Measurements from ENCODE around the gene MAN1A2. TPM values are rescaled to one million over a fixed set of nuclear protein-coding genes. Genes with fewer than 3 reads are reported as not detected.
A peak's percentile ranks its signal among the peaks of the same experiment; 100 is the strongest.

Gene MAN1A2
- polyA plus RNA-seq, 1 donor from 2014 or later, result 25.0 TPM

- H3K9ac ChIP-seq (ENCODE audit: low read length), result no peak overlapping the region
- H3K36me3 ChIP-seq (ENCODE audit: insufficient read depth, low read length), result no peaks in the 10 kb centered on the region
- no peak overlapping the region for H3K27ac ChIP-seq (ENCODE audit: low read length)
- no peaks in the 10 kb centered on the region for H3K9me2 ChIP-seq (ENCODE audit: insufficient read depth, low read length)
- H3K27me3 ChIP-seq (ENCODE audit: insufficient read depth, low read depth, low read length), result no peaks in the 10 kb centered on the region
- peaks cover 5% of the 10 kb centered on the region for H3F3A ChIP-seq (ENCODE audit: insufficient read depth, low read length, poor library complexity, severe bottlenecking)
- TF ChIP-seq RAD21 (conservative IDR thresholded peaks at IDR 0.05), result no peak
- peaks cover 18% of the 10 kb centered on the region for H3K79me2 ChIP-seq (replicated peaks; ENCODE audit: insufficient read depth, low read length)
- H3K4me3 ChIP-seq (ENCODE audit: low read length), result no peak overlapping the region
- no peaks in the 10 kb centered on the region for H4K20me1 ChIP-seq (ENCODE audit: insufficient read depth)
- no peak overlapping the region for H2AFZ ChIP-seq (ENCODE audit: low read depth, low read length)
- no peak overlapping the region for H3K4me2 ChIP-seq (ENCODE audit: low read length)
- no peaks in the 10 kb centered on the region for H3K9me3 ChIP-seq (ENCODE audit: low read length)
Measured at GRCh38 chr1:117364240-117364639, 3.0 kb upstream of the MAN1A2 start.

- Histone ChIP-seq H3K27ac (ENCODE audit: low read length) (peak overlapping the region; percentile 86), H3K27me3 (ENCODE audit: insufficient read depth, low read depth, low read length) (no peaks in the 10 kb centered on the region), H3K9ac (ENCODE audit: low read length) (peak overlapping the region; percentile 83), H3K4me3 (ENCODE audit: low read length) (peak overlapping the region; percentile 79), H3K79me2 (replicated peaks; ENCODE audit: insufficient read depth, low read length) (peaks cover 31% of the 10 kb centered on the region), H3K4me2 (ENCODE audit: low read length) (peak overlapping the region; percentile 60), H4K20me1 (ENCODE audit: insufficient read depth) (no peaks in the 10 kb centered on the region), H3K36me3 (ENCODE audit: insufficient read depth, low read length) (no peaks in the 10 kb centered on the region), H3K9me3 (ENCODE audit: low read length) (no peaks in the 10 kb centered on the region), H3F3A (ENCODE audit: insufficient read depth, low read length, poor library complexity, severe bottlenecking) (peaks cover 5% of the 10 kb centered on the region), H3K9me2 (ENCODE audit: insufficient read depth, low read length) (no peaks in the 10 kb centered on the region), H2AFZ (ENCODE audit: low read depth, low read length) (peak overlapping the region; percentile 96)
- TF ChIP-seq EP300 (conservative IDR thresholded peaks at IDR 0.05; ENCODE audit: poor library complexity, severe bottlenecking) (no peak), TAF1 (IDR thresholded peaks at IDR 0.05; ENCODE audit: low read depth) (no peak), MXI1 (conservative IDR thresholded peaks at IDR 0.05; ENCODE audit: poor library complexity, severe bottlenecking) (no peak)
Measured at GRCh38 chr1:117365350-117366176, 1.7 kb upstream of the MAN1A2 start.

DNA sequence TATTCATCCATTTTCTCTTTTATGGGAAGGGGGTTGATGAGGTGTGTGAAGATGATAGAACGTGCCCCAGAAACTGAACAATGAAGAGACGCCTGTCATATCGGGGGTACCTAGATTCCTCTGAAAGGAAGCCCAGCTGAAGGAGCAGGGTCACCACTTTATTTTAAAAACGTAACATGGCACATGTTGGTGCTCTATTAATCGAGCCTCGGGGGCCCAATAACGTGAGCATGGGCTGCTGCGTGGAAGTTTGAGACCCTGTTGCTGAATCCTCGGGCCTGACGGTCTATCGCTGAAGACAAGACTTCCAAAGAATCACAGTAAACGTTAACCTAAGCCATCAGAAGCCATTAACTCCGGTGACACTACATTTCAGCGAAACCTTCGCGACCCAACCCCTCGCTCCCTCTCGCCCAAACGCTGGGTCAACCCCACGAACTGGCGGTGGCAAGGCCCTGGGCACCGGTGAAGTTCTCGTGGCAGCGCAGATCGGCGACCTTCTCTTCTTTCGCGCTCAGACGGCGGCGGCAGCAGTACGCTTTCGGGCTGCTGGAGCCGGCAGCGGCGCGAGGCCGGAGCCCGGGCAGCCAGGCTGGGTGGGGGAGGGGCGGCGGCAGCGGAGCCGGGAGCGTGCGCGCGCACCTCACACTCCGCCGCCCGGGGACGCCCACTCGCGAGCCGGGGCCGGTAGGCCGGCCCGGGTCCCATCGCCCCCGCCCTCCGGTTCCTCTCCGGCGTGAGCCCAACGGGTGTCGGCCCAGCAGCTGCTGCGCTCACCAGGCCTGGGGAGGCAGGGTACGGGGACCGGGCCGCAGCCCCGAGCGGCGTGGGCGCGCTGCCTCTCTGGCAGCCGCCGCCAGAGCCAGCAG, 838 bp upstream of the MAN1A2 start:
- no peaks in the 10 kb centered on the region for H3K9me3 ChIP-seq (ENCODE audit: low read length)
- H3K9me2 ChIP-seq (ENCODE audit: insufficient read depth, low read length), result no peaks in the 10 kb centered on the region
- peak overlapping the region; percentile 86 for H3K27ac ChIP-seq (ENCODE audit: low read length)
- no peaks in the 10 kb centered on the region for H3K27me3 ChIP-seq (ENCODE audit: insufficient read depth, low read depth, low read length)
- peaks cover 39% of the 10 kb centered on the region for H3K79me2 ChIP-seq (replicated peaks; ENCODE audit: insufficient read depth, low read length)
- TF ChIP-seq, protein P1, sequence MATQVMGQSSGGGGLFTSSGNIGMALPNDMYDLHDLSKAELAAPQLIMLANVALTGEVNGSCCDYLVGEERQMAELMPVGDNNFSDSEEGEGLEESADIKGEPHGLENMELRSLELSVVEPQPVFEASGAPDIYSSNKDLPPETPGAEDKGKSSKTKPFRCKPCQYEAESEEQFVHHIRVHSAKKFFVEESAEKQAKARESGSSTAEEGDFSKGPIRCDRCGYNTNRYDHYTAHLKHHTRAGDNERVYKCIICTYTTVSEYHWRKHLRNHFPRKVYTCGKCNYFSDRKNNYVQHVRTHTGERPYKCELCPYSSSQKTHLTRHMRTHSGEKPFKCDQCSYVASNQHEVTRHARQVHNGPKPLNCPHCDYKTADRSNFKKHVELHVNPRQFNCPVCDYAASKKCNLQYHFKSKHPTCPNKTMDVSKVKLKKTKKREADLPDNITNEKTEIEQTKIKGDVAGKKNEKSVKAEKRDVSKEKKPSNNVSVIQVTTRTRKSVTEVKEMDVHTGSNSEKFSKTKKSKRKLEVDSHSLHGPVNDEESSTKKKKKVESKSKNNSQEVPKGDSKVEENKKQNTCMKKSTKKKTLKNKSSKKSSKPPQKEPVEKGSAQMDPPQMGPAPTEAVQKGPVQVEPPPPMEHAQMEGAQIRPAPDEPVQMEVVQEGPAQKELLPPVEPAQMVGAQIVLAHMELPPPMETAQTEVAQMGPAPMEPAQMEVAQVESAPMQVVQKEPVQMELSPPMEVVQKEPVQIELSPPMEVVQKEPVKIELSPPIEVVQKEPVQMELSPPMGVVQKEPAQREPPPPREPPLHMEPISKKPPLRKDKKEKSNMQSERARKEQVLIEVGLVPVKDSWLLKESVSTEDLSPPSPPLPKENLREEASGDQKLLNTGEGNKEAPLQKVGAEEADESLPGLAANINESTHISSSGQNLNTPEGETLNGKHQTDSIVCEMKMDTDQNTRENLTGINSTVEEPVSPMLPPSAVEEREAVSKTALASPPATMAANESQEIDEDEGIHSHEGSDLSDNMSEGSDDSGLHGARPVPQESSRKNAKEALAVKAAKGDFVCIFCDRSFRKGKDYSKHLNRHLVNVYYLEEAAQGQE (IDR thresholded peaks at IDR 0.05; ENCODE audit: borderline replicate concordance), result no peak
- TF ChIP-seq RAD21 (conservative IDR thresholded peaks at IDR 0.05) (no peak), POLR2AphosphoS5 (IDR thresholded peaks at IDR 0.05) (peak; percentile 37), EZH2 (IDR thresholded peaks at IDR 0.05; ENCODE audit: borderline replicate concordance, insufficient read depth, low read length, poor library complexity, severe bottlenecking) (no peak), EP300 (conservative IDR thresholded peaks at IDR 0.05; ENCODE audit: poor library complexity, severe bottlenecking) (peak; percentile 49), MXI1 (conservative IDR thresholded peaks at IDR 0.05; ENCODE audit: poor library complexity, severe bottlenecking) (peak; percentile 49), TAF1 (IDR thresholded peaks at IDR 0.05; ENCODE audit: low read depth) (peak; percentile 61), SMC3 (conservative IDR thresholded peaks at IDR 0.05; ENCODE audit: poor library complexity) (peak; percentile 27)
- TF ChIP-seq, protein P2, sequence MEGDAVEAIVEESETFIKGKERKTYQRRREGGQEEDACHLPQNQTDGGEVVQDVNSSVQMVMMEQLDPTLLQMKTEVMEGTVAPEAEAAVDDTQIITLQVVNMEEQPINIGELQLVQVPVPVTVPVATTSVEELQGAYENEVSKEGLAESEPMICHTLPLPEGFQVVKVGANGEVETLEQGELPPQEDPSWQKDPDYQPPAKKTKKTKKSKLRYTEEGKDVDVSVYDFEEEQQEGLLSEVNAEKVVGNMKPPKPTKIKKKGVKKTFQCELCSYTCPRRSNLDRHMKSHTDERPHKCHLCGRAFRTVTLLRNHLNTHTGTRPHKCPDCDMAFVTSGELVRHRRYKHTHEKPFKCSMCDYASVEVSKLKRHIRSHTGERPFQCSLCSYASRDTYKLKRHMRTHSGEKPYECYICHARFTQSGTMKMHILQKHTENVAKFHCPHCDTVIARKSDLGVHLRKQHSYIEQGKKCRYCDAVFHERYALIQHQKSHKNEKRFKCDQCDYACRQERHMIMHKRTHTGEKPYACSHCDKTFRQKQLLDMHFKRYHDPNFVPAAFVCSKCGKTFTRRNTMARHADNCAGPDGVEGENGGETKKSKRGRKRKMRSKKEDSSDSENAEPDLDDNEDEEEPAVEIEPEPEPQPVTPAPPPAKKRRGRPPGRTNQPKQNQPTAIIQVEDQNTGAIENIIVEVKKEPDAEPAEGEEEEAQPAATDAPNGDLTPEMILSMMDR (IDR thresholded peaks at IDR 0.05; ENCODE audit: poor library complexity, severe bottlenecking), result peak; percentile 33
- no peaks in the 10 kb centered on the region for H4K20me1 ChIP-seq (ENCODE audit: insufficient read depth)
- peak overlapping the region; percentile 96 for H2AFZ ChIP-seq (ENCODE audit: low read depth, low read length)
- H3K9ac ChIP-seq (ENCODE audit: low read length), result peak overlapping the region; percentile 83
- H3K36me3 ChIP-seq (ENCODE audit: insufficient read depth, low read length), result no peaks in the 10 kb centered on the region
- peak overlapping the region; percentile 60 for H3K4me2 ChIP-seq (ENCODE audit: low read length)
- H3K4me3 ChIP-seq (ENCODE audit: low read length), result peak overlapping the region; percentile 79
- peaks cover 5% of the 10 kb centered on the region for H3F3A ChIP-seq (ENCODE audit: insufficient read depth, low read length, poor library complexity, severe bottlenecking)
